Adrenal gland (tissue), 5 donors: ENCODE data around the gene ABCA5.

Experiments used
- CTCF ChIP-seq, 6 experiments: fragments of 450-650 bp in 4 of 6; fragments of 200-600 bp in 2 of 6; sonication (generic) in 1 of 6; IDR thresholded peaks; 1 replicate in 5 of 6; 2 replicates in 1 of 6; pipeline versions ENCODE4 v1.5.1 to v1.8.0; 2016 to 2021; ENCODE audit warnings: antibody characterized with exemption in 6 of 6, mild to moderate bottlenecking in 2 of 6, moderate library complexity in 1 of 6
- POLR2A ChIP-seq, 2 donors: fragments of 450-650 bp; IDR thresholded peaks; one replicate each; pipeline ENCODE4 v1.6.1; 2017; ENCODE audit warnings: antibody characterized with exemption in 2 of 2, mild to moderate bottlenecking in 2 of 2, moderate library complexity in 1 of 2
- donor health status: DM: no; HTN: no; CAD: no.

GRCh38 chr17:69305177-69305576 lies 21.8 kb downstream of the ABCA5 start:
- TF ChIP-seq CTCF (IDR thresholded peaks at IDR 0.05): no peak
- no peak for TF ChIP-seq POLR2A (IDR thresholded peaks at IDR 0.05)
